Glutamatergic neuron (in vitro differentiated cells): ENCODE results near the gene TMEM123. TPM values are rescaled to one million over a fixed set of nuclear protein-coding genes. Genes with fewer than 3 reads are reported as not detected.

Experiments used
- DNase-seq: peaks from one replicate; pipeline ENCODE4 v3.0.0; 2022
- H3K27ac Mint-ChIP-seq: one replicate; pipeline ENCODE4 v1.8.0; 2020; ENCODE audit warnings: mild to moderate bottlenecking, mixed read lengths, inconsistent platforms; ENCODE audit not compliant: unreplicated experiment
- H3K27me3 Mint-ChIP-seq: one replicate; pipeline ENCODE4 v1.8.0; 2020; ENCODE audit warnings: mild to moderate bottlenecking, moderate library complexity, mixed read lengths, inconsistent platforms; ENCODE audit not compliant: unreplicated experiment
- H3K36me3 Mint-ChIP-seq: one replicate; pipeline ENCODE4 v1.8.0; 2020; ENCODE audit warnings: mild to moderate bottlenecking, mixed read lengths, inconsistent platforms; ENCODE audit not compliant: unreplicated experiment
- H3K4me1 Mint-ChIP-seq: one replicate; pipeline ENCODE4 v1.8.0; 2020; ENCODE audit warnings: mild to moderate bottlenecking, low read depth, mixed read lengths, inconsistent platforms; ENCODE audit not compliant: unreplicated experiment
- H3K4me3 Mint-ChIP-seq: one replicate; pipeline ENCODE4 v1.8.0; 2020; ENCODE audit warnings: mild to moderate bottlenecking, mixed read lengths, inconsistent platforms; ENCODE audit not compliant: unreplicated experiment
- H3K9me3 Mint-ChIP-seq: one replicate; pipeline ENCODE4 v1.8.0; 2020; ENCODE audit warnings: mild to moderate bottlenecking, moderate library complexity, mixed read lengths, inconsistent platforms; ENCODE audit not compliant: unreplicated experiment
- CTCF ChIP-seq: fragments of 200-600 bp; sonication (generic); IDR thresholded peaks from one replicate; pipeline ENCODE4 v1.5.0; 2021; ENCODE audit not compliant: partially characterized antibody, unreplicated experiment
- total RNA-seq: library from RNA; stranded (reverse); fragmentation: NEBNext Ultra II Directional; extraction: Animal tissue kit (Norgen Biotek cat#: 25700); gene quantifications from one replicate; pipeline ENCODE4 v1.2.1, GENCODE V29; 2021; ENCODE audit not compliant: unreplicated experiment

Gene TMEM123
- total RNA-seq, 1 donor from 2014 or later = 18.1 TPM

DNA sequence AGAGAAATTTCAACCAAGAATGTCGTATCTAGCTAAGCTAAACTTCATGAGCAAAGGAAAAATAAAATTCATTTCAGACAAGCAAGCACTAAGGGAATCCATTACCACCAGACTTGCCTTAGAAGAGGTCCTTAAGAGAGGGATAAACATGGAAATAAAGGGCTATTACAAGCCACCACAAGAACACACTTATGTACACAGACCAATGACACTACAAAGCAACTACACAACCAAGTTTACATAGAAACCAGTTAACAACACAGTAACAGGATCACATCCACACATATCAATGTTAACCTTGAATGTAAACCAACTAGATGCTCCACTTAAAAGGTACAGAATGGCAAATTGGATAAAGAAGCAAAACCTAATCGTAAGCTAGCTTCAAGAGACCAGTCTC, 38.0 kb downstream of the TMEM123 start:
- Mint-ChIP-seq H3K9me3 (peaks cover 3% of the 10 kb centered on the region), H3K27ac (no peak overlapping the region), H3K27me3 (peaks cover 3% of the 10 kb centered on the region), H3K36me3 (peaks cover 22% of the 10 kb centered on the region), H3K4me3 (no peak overlapping the region), H3K4me1 (peaks cover 7% of the 10 kb centered on the region)
- TF ChIP-seq CTCF = no peak
- no peak for DNase-seq

GRCh38 chr11:102413497-102413896, 39.1 kb downstream of the TMEM123 start:
- Mint-ChIP-seq H3K27ac (no peak overlapping the region), H3K4me1 (peaks cover 8% of the 10 kb centered on the region), H3K9me3 (peaks cover 3% of the 10 kb centered on the region), H3K36me3 (peaks cover 22% of the 10 kb centered on the region), H3K4me3 (no peak overlapping the region), H3K27me3 (peaks cover 3% of the 10 kb centered on the region)
- TF ChIP-seq CTCF = no peak
- DNase-seq = no peak

DNA sequence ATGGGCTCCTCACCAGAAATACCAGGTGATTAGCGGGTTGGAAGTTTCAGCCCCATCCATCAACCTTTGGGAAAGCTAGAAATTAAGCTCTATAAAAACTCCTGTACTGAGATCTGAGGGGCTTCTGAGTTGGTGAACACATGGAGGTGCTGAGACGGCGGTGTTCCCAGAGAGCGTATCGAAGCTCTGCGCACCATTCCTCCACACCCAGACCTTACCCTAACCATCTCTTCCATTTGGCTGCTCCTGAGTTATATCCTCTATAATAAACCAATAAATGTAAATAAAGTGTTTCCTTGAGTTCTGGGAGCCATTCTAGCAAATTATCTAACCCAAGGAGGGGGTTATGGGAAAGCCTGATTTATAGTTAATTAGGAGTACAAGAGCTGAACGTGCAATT, 41.4 kb downstream of the TMEM123 start:
- H3K27me3 Mint-ChIP-seq = no peaks in the 10 kb centered on the region
- H3K27ac Mint-ChIP-seq = no peak overlapping the region
- H3K4me1 Mint-ChIP-seq = peaks cover 12% of the 10 kb centered on the region
- no peak for TF ChIP-seq CTCF
- H3K36me3 Mint-ChIP-seq = peaks cover 7% of the 10 kb centered on the region
- H3K4me3 Mint-ChIP-seq = no peak overlapping the region
- peaks cover 3% of the 10 kb centered on the region for H3K9me3 Mint-ChIP-seq
- DNase-seq = no peak

GRCh38 chr11:102410382-102410784, 42.2 kb downstream of the TMEM123 start:
- Mint-ChIP-seq H3K9me3 (peaks cover 2% of the 10 kb centered on the region), H3K27me3 (no peaks in the 10 kb centered on the region), H3K4me1 (peaks cover 12% of the 10 kb centered on the region), H3K36me3 (peaks cover 4% of the 10 kb centered on the region), H3K27ac (no peak overlapping the region), H3K4me3 (no peak overlapping the region)
- no peak for TF ChIP-seq CTCF
- no peak for DNase-seq

DNA sequence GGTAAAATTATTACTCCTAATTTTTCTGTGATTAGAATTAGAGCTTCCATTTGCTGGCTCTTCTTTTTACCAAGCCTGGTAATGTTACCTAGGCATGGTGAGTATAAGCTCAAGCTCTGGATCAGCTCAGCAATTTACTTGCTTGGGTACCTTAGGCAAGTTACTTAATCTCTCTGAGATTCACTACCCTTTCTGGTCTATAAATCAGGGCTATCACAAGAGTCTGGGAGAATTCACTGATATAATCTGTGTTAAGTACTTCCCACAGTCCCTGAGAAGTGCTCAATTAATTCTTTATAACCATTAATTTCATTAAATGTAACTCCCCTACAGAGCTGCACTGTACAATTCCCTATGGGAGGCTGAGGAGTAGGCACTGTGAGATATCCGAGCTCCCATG, 44.2 kb downstream of the TMEM123 start:
- no peak overlapping the region for H3K27ac Mint-ChIP-seq
- no peaks in the 10 kb centered on the region for H3K27me3 Mint-ChIP-seq
- H3K36me3 Mint-ChIP-seq = no peaks in the 10 kb centered on the region
- no peak overlapping the region for H3K4me3 Mint-ChIP-seq
- H3K9me3 Mint-ChIP-seq = no peaks in the 10 kb centered on the region
- TF ChIP-seq CTCF = no peak
- H3K4me1 Mint-ChIP-seq = peaks cover 12% of the 10 kb centered on the region
- DNase-seq = no peak
